Activated T-cell treated with anti-CD3 and anti-CD28 coated beads for 48 hours (primary cell): ENCODE measurements around the gene GGNBP2.
"Not testable (repeated sequence)": the region's sequence is repeated elsewhere in the genome, so short reads cannot be mapped to it uniquely, and the experiment has no call there.

Experiments
- DNase-seq: peaks from one replicate; pipeline ENCODE4 v3.0.0-alpha.2; 2020; ENCODE audit warnings: low read depth

The GGNBP2 gene

DNA sequence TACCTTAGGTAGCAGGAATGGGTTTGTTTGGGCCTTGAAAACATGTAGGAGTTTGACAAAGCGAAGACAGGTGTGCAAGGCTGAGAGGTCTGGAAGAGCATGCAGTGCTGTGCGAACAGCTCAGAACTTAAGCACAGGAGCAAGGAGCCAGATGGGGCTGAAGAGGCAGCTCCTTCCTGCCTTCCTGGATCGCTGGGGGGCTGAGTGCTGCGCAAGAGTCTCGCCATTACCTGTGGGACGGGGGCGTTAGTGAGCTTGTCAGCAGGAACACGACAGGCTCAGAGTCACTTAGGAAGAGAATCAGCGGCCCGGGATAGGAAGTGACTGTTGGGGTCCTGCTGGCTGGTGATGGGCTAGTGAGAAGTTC is 56.2 kb downstream of the GGNBP2 start:
- peak; percentile 23 for DNase-seq

- DNase-seq = peak; percentile 87
Observed at GRCh38 chr17:36601303-36602029, 56.7 kb downstream of the GGNBP2 start, which contains the start of gene MRM1. MRM1 (plus strand) TSS chr17:36601583; CDS start chr17:36601811, 228 bp downstream.

DNA sequence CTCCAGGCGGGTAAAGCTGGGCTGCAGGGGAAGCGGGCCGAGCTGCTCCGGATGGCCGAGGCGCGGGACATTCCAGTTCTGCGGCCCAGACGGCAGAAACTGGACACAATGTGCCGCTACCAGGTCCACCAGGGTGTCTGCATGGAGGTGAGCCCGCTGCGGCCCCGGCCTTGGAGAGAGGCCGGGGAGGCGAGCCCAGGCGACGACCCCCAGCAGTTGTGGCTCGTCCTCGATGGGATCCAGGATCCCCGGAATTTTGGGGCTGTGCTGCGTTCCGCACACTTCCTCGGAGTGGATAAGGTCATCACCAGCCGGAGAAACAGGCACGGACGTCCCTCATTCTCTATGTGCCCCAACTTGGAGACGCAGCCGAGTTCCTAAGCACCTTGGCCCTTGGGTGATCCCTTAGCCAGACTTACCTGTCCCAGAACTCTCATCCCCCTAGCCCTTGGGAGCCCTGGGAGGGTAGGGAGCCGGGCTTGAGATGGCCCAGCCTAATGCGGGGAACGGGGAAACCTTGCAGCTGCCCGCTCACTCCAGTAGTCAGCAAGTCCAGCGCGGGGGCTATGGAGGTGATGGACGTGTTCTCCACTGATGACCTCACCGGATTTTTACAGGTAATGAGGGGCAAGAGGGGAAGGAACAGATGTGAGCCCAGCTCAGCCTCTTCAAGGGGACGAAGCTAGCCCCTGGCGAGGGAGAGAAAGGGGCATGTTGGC is 57.5 kb downstream of the GGNBP2 start:
- DNase-seq = no peak

GRCh38 chr17:36602924-36603384 is 58.2 kb downstream of the GGNBP2 start:
- peak; percentile 58 for DNase-seq

GRCh38 chr17:36605028-36605427 is 60.3 kb downstream of the GGNBP2 start:
- DNase-seq = not testable (repeated sequence)

GRCh38 chr17:36608280-36608679 is 63.6 kb downstream of the GGNBP2 start:
- DNase-seq = no peak

GRCh38 chr17:36608794-36609497 is 64.2 kb downstream of the GGNBP2 start:
- DNase-seq = no peak

- DNase-seq = no peak
Observed at GRCh38 chr17:36609498-36609862, 64.8 kb downstream of the GGNBP2 start.

- DNase-seq = no peak
Observed at GRCh38 chr17:36610474-36610873, 65.8 kb downstream of the GGNBP2 start.

DNA sequence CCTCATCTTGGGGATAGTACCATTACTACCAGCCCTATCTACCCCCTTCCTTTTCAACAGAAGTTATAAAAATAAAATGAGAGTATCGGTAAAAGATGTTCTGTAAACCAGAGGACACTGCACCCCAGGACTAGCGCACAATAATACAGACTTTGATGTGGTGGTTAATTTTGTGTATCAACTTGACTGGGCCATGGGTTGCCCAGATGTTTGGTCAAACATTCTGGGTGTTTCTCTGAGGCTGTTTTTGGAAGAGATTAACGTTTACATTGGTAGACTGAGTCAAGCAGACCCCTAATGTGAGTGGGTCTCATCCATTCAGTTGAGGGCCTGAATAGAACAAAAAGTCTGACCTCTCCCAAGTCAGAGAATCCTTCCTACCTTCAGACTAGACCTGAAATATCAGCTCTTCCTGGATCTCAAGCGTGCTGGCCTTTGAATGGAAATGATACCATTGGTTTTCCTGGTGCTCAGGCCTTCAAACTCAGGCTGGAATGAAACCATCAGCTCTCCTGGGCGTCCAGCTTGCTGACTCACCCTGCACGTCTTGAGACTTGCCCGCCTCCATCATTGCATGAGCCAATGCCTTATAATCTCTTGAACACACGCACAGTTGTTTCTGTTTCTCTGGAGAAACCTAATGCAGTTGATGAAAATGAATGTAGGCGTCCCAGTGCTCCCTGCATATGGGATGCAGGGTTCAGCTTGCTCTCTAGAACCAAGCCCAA is 66.8 kb downstream of the GGNBP2 start:
- DNase-seq = no peak

DNA sequence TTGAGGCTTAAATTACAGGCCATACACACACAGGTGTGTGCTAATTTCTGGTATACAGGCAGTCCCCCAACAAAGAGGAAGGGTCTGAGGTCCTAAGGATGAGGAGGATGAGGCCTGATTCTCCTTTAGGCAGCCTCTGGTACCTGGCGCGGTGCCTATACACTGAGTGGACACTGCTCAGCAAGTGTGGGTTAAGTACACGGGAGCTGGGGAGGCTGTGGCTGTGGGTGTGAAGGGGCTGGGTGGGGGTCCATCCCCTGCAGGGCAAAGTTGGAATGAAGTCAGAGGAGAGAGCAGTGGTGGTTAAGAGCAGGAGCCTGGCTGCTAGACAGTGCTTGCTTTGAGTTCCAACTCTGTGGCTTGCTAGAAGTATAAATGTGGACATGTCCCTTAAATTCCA is 67.6 kb downstream of the GGNBP2 start:
- no peak for DNase-seq

- no peak for DNase-seq
Observed at GRCh38 chr17:36613155-36613554, 68.4 kb downstream of the GGNBP2 start.

- DNase-seq = no peak
Observed at GRCh38 chr17:36614081-36614480, 69.4 kb downstream of the GGNBP2 start.

DNA sequence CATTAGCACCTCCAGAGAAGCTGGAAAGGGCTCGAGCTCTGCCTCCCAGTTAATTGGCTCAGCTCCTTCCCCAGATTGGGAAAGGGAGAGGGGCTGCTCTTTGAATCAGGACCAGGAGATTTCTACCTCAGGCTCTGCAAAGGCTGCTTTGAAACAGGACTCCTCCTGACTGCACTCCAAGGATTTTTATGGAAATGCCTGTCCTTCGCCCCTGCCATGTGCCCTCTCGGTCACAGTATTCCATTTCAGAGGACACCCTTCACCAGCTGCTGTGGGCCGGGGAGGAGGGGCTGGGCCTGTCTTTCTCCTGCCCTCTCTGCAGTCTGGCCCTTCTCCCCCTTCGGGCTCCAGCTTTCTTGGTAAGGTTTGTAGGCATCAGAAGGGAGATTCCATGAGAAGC is 70.2 kb downstream of the GGNBP2 start:
- no peak for DNase-seq

GRCh38 chr17:36616061-36617029 is 71.6 kb downstream of the GGNBP2 start:
- DNase-seq = no peak

- no peak for DNase-seq
Observed at GRCh38 chr17:36617773-36618172, 73.1 kb downstream of the GGNBP2 start.

DNA sequence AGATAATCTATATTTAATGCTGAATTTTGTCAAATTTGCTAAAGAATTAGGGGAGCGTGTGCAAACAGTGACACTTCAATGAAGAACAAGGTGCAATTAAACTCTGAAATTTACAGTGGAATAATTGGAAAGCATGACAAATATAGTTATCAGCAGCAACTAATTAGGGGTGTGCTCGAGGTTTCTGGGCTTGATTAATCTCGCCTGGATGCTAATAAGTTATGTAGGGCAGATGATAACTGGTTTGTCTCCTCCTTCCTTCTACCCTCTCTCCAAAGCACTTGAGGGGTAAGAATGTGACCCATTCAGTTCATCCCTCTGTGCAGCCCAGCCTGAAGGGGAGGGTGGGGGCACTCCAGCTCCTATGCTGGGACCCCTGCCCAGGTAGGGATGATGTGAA is 78.6 kb downstream of the GGNBP2 start:
- no peak for DNase-seq

GRCh38 chr17:36625188-36625587 is 80.5 kb downstream of the GGNBP2 start:
- DNase-seq = no peak

- DNase-seq = no peak
Observed at GRCh38 chr17:36627101-36627500, 82.4 kb downstream of the GGNBP2 start.

GRCh38 chr17:36628576-36628975 is 83.9 kb downstream of the GGNBP2 start:
- DNase-seq = no peak

- peak; percentile 77 for DNase-seq
Observed at GRCh38 chr17:36629252-36629847, 84.6 kb downstream of the GGNBP2 start.
